Fibroblast of lung (primary cell): ENCODE measurements around the gene ITIH4. TPM values are rescaled to one million over a fixed set of nuclear protein-coding genes. Genes with fewer than 3 reads are reported as not detected.

Experiments used
- DNase-seq, 2 donors: peaks; one replicate each; pipeline versions ENCODE4 v3.0.0 to v3.0.0-alpha.2; 2010; ENCODE audit warnings: low read depth in 2 of 2
- H2AFZ ChIP-seq: 2 replicates; pipeline ENCODE4 v1.5.1; 2012; ENCODE audit warnings: low read length, control low read depth, inconsistent platforms
- H3K27ac ChIP-seq: 2 replicates; pipeline ENCODE4 v1.5.1; 2011; ENCODE audit warnings: low read length, control low read depth; ENCODE audit not compliant: insufficient read depth
- H3K27me3 ChIP-seq: 2 replicates; pipeline ENCODE4 v1.5.1; 2011; ENCODE audit warnings: mild to moderate bottlenecking, low read length; ENCODE audit not compliant: control insufficient read depth, insufficient read depth
- H3K36me3 ChIP-seq: 2 replicates; pipeline ENCODE4 v1.5.1; 2011; ENCODE audit warnings: low read length; ENCODE audit not compliant: control insufficient read depth, insufficient read depth
- H3K4me1 ChIP-seq: 2 replicates; pipeline ENCODE4 v1.5.1; 2011; ENCODE audit warnings: low read length; ENCODE audit not compliant: control insufficient read depth, insufficient read depth; ENCODE audit errors: extremely low read depth
- H3K4me2 ChIP-seq: 2 replicates; pipeline ENCODE4 v1.5.1; 2011; ENCODE audit warnings: low read length, control low read depth; ENCODE audit not compliant: insufficient read depth; ENCODE audit errors: extremely low read depth
- H3K4me3 ChIP-seq, 4 experiments: fragments of 200-600 bp in 1 of 4; sonication (generic) in 1 of 4; replicated peaks in 1 of 4; 2 replicates each; pipeline ENCODE4 v1.5.1; 2011 to 2016; ENCODE audit warnings: low read length in 4 of 4, low read depth in 3 of 4, mild to moderate bottlenecking in 3 of 4, control low read depth in 2 of 4, inconsistent platforms in 1 of 4, mixed read lengths in 1 of 4; ENCODE audit not compliant: insufficient read depth in 1 of 4; ENCODE audit errors: control extremely low read depth in 1 of 4
- H3K79me2 ChIP-seq: 2 replicates; pipeline ENCODE4 v1.5.1; 2012; ENCODE audit warnings: mild to moderate bottlenecking, low read length, inconsistent platforms; ENCODE audit not compliant: control insufficient read depth, insufficient read depth
- H3K9ac ChIP-seq: 2 replicates; pipeline ENCODE4 v1.5.1; 2011; ENCODE audit warnings: mild to moderate bottlenecking, low read length, control low read depth; ENCODE audit not compliant: insufficient read depth
- H3K9me3 ChIP-seq: 2 replicates; pipeline ENCODE4 v1.5.1; 2012; ENCODE audit warnings: low read depth, low read length; ENCODE audit not compliant: control insufficient read depth, insufficient read depth
- H4K20me1 ChIP-seq: 2 replicates; pipeline ENCODE4 v1.5.1; 2011; ENCODE audit warnings: low read length; ENCODE audit not compliant: control insufficient read depth, insufficient read depth; ENCODE audit errors: extremely low read depth
- CTCF ChIP-seq, 2 donors: IDR thresholded peaks in 1 of 2; conservative IDR thresholded peaks in 1 of 2; 1 replicate in 1 of 2; 2 replicates in 1 of 2; pipeline ENCODE4 v1.5.1; 2011 to 2012; ENCODE audit warnings: low read length in 2 of 2, control low read depth in 1 of 2, inconsistent platforms in 1 of 2, low read depth in 1 of 2, mild to moderate bottlenecking in 1 of 2
- EZH2 ChIP-seq: IDR thresholded peaks from 2 replicates; pipeline ENCODE4 v1.5.1; 2012; ENCODE audit warnings: low read length, control low read depth, mild to moderate bottlenecking; ENCODE audit errors: missing control alignments
- polyA plus RNA-seq, 2 donors: library from polyadenylated mRNA; depleted of rRNA in 1 of 2; stranded (reverse) in 1 of 2; unstranded in 1 of 2; fragments of >200 nt; gene quantifications; 2 replicates each; pipeline ENCODE4 v1.2.1, GENCODE V29; 2011 to 2012; ENCODE audit warnings: missing spikeins in 1 of 2
- total RNA-seq: library from RNA; depleted of rRNA; stranded (reverse); fragments of >200 nt; gene quantifications from 2 replicates; pipeline ENCODE4 v1.2.1, GENCODE V29; 2014

The ITIH4 gene
- total and polyA plus RNA-seq, 2 donors (not counting 1 experiment from before 2014, with no cell fraction given): 1.1 to 2.6 TPM

- DNase-seq: no peak
- no peak overlapping the region for H3K4me3 ChIP-seq
- no peak overlapping the region for H2AFZ ChIP-seq
- no peaks in the 10 kb centered on the region for H3K79me2 ChIP-seq
- no peak overlapping the region for H3K4me2 ChIP-seq
- H3K9ac ChIP-seq: no peak overlapping the region
- no peaks in the 10 kb centered on the region for H3K36me3 ChIP-seq
- no peak for TF ChIP-seq CTCF (conservative IDR thresholded peaks at IDR 0.05 in 1 of 2, IDR thresholded peaks at IDR 0.05 in 1 of 2; ENCODE audit: low read depth in 1 of 2, low read length in 2 of 2)
- H3K4me1 ChIP-seq: peaks cover 22% of the 10 kb centered on the region
- no peaks in the 10 kb centered on the region for H4K20me1 ChIP-seq
- no peaks in the 10 kb centered on the region for H3K9me3 ChIP-seq
- no peak overlapping the region for H3K27ac ChIP-seq
- no peaks in the 10 kb centered on the region for H3K27me3 ChIP-seq
Observed at GRCh38 chr3:52833202-52833601, 2.7 kb upstream of the ITIH4 start.

- Histone ChIP-seq H2AFZ (no peak overlapping the region), H3K4me2 (no peak overlapping the region), H3K9me3 (no peaks in the 10 kb centered on the region), H3K27me3 (no peaks in the 10 kb centered on the region), H3K4me3 (no peak overlapping the region), H3K27ac (no peak overlapping the region), H3K79me2 (no peaks in the 10 kb centered on the region), H3K9ac (no peak overlapping the region), H4K20me1 (no peaks in the 10 kb centered on the region), H3K4me1 (peaks cover 22% of the 10 kb centered on the region), H3K36me3 (no peaks in the 10 kb centered on the region)
- TF ChIP-seq CTCF (conservative IDR thresholded peaks at IDR 0.05 in 1 of 2, IDR thresholded peaks at IDR 0.05 in 1 of 2; ENCODE audit: low read depth in 1 of 2, low read length in 2 of 2) (no peak), EZH2 (no peak)
- peak; percentile 69 to 71 for DNase-seq
Observed at GRCh38 chr3:52831500-52832301, 1.2 kb upstream of the ITIH4 start.

- no peak overlapping the region for H2AFZ ChIP-seq
- H4K20me1 ChIP-seq: no peaks in the 10 kb centered on the region
- no peaks in the 10 kb centered on the region for H3K36me3 ChIP-seq
- H3K9ac ChIP-seq: no peak overlapping the region
- TF ChIP-seq EZH2: no peak
- no peak for TF ChIP-seq CTCF (conservative IDR thresholded peaks at IDR 0.05 in 1 of 2, IDR thresholded peaks at IDR 0.05 in 1 of 2; ENCODE audit: low read depth in 1 of 2, low read length in 2 of 2)
- H3K4me1 ChIP-seq: peaks cover 14% of the 10 kb centered on the region
- H3K27me3 ChIP-seq: no peaks in the 10 kb centered on the region
- no peak overlapping the region for H3K27ac ChIP-seq
- no peaks in the 10 kb centered on the region for H3K79me2 ChIP-seq
- DNase-seq: no peak
- no peak overlapping the region for H3K4me3 ChIP-seq
- H3K9me3 ChIP-seq: no peaks in the 10 kb centered on the region
- H3K4me2 ChIP-seq: no peak overlapping the region
Observed at GRCh38 chr3:52829906-52830463, 487 bp downstream of the ITIH4 start.
